HCT116 (cell line): ENCODE results near the gene C1QTNF2.

Experiments
- ATF3 ChIP-seq: IDR thresholded peaks from 2 replicates; pipeline ENCODE4 v1.6.1; 2012
- CTCF ChIP-seq, 3 experiments: fragments of 200-600 bp in 1 of 3; sonication (generic) in 1 of 3; IDR thresholded peaks in 2 of 3; conservative IDR thresholded peaks in 1 of 3; 2 replicates each; pipeline ENCODE4 v1.5.1; 2012 to 2017; ENCODE audit warnings: low read depth in 2 of 3, low read length in 2 of 3, antibody characterized with exemption in 1 of 3, borderline replicate concordance in 1 of 3, control low read depth in 1 of 3, mild to moderate bottlenecking in 1 of 3, mixed read lengths in 1 of 3, mixed run types in 1 of 3, moderate library complexity in 1 of 3; ENCODE audit not compliant: insufficient read depth in 1 of 3
- ELF1 ChIP-seq: IDR thresholded peaks from 2 replicates; pipeline ENCODE4 v1.6.1; 2012; ENCODE audit warnings: low read depth, borderline replicate concordance
- JUND ChIP-seq: IDR thresholded peaks from 2 replicates; pipeline ENCODE4 v1.6.1; 2012
- POLR2A ChIP-seq: IDR thresholded peaks from 2 replicates; pipeline ENCODE4 v1.7.0; 2011; ENCODE audit warnings: borderline replicate concordance; ENCODE audit not compliant: insufficient read depth, insufficient read length; ENCODE audit errors: extremely low read depth
- POLR2AphosphoS5 ChIP-seq: IDR thresholded peaks from 2 replicates; pipeline ENCODE4 v1.6.1; 2011; ENCODE audit warnings: mild to moderate bottlenecking, low read depth, low read length, moderate library complexity
- RAD21 ChIP-seq: IDR thresholded peaks from 2 replicates; pipeline ENCODE4 v1.6.1; 2012; ENCODE audit warnings: low read depth, mild to moderate bottlenecking

- TF ChIP-seq CTCF (IDR thresholded peaks at IDR 0.05 in 2 of 3, conservative IDR thresholded peaks at IDR 0.05 in 1 of 3; ENCODE audit: borderline replicate concordance in 1 of 3, insufficient read depth in 1 of 3, low read depth in 2 of 3, low read length in 2 of 3) (no peak), POLR2AphosphoS5 (no peak), RAD21 (no peak), JUND (no peak), ELF1 (no peak), ATF3 (no peak), POLR2A (no peak)
Observed at GRCh38 chr5:160339406-160340130, 30.9 kb downstream of the C1QTNF2 start.
